ENCODE data around the gene PNPLA7. TPM values are rescaled to one million over a fixed set of nuclear protein-coding genes. Genes with fewer than 3 reads are reported as not detected.

Gene PNPLA7
- total RNA-seq, 1 experiment from 2014 or later = 1.8 TPM

DNA sequence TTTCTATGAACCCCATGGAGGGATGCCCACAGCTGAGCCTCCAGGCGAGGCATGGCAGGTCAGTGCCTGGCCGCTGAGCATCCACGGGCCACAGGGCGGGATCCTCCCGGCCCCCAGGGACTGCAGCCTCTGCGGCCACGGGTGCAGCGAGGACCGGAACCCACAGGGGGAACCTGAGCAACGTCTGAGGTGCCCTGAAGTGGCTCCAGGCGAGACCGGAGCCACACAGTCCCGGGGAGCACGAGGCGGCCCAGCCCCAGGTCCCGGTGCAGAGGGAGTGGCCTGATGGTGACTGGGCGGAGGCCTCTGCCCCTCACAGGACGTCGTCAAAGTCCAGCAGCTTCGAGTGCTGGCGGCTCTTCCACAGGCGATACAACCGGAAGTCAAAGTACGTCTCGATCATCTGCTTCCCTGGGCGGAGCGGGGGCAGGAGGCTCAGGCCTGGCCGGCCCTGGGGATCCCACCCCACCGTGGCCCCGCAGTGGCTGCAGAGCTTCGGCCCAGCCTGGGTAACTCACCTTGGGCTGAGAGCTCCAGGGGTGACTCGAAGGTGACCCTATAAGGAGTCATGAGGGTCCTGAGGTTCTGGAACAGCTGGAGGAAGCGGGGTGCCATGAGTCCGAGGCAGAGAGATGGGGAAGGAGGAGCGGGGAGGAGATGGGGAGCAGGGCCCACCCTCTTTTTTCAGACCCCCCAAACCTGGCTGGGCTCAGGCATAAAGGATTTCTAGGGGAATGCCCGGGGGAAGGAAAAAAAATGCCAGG lies 100.9 kb downstream of the PNPLA7 start:
- H3K79me2 ChIP-seq (ENCODE audit: insufficient read depth, low read length) = peaks cover 12% of the 10 kb centered on the region; the same call in 1 of the 2 replicates
- no peak for DNase-seq (ENCODE audit: low read depth, low spot score)
- no peak for ATAC-seq
- TSS peak; percentile 54 for BruUV-seq (replicated peaks)
- peaks cover 4% of the 10 kb centered on the region; the same call in 1 of the 2 replicates for H4K20me1 ChIP-seq (ENCODE audit: insufficient read depth)
- ChIA-PET RAD21 (ENCODE audit: low non-redundant PET in 1 of 2, low total read pairs in 2 of 2, uncharacterized antibody in 2 of 2, unreplicated experiment in 2 of 2) (interaction anchor here in 1 of 2 experiments (0.6 kb wide), 1 partner anchor 156 kb away, joined by 7 read pairs; no protein-coding TSS in a partner anchor), CTCF (no interaction called here), POLR2A (no interaction called here)
- no peaks in the 10 kb centered on the region for H3K9me2 ChIP-seq (ENCODE audit: insufficient read depth)
- no peaks in the 10 kb centered on the region for H3K9me3 ChIP-seq (ENCODE audit: control insufficient read depth in 1 of 2, insufficient read depth in 1 of 2, low read depth in 1 of 2, low read length in 2 of 2)
- no peak overlapping the region for H3K27ac ChIP-seq (ENCODE audit: low read depth, low read length)
- H3K4me2 ChIP-seq (ENCODE audit: low read length) = no peak overlapping the region
- H2AFZ ChIP-seq (ENCODE audit: low read depth, low read length, poor library complexity, severe bottlenecking) = no peak overlapping the region
- H3K4me3 ChIP-seq (replicated peaks in 1 of 2; ENCODE audit: low read depth in 1 of 2, low read length in 2 of 2) = no peak overlapping the region
- intact Hi-C loops (cut with micrococcal nuclease) = no loop called here
- no peak overlapping the region for H3K9ac ChIP-seq (ENCODE audit: low read length)
- no peaks in the 10 kb centered on the region for H3K27me3 ChIP-seq (ENCODE audit: insufficient read depth, low read length)
- H3K4me1 ChIP-seq (ENCODE audit: control insufficient read depth in 1 of 2, insufficient read depth in 2 of 2, low read length in 2 of 2) = peaks cover 13 to 29% of the 10 kb centered on the region in 2 experiments
- peaks cover 8 to 29% of the 10 kb centered on the region in 2 experiments; a peak in 3 of 4 replicates for H3K36me3 ChIP-seq (ENCODE audit: control insufficient read depth in 1 of 2, insufficient read depth in 2 of 2, low read length in 2 of 2)
- TF ChIP-seq RAD21 (IDR thresholded peaks at IDR 0.05; ENCODE audit: low read depth) = no peak
- no peak for TF ChIP-seq CBX3 (IDR thresholded peaks at IDR 0.05; ENCODE audit: low read depth)
- no peak for TF ChIP-seq ELF1 (IDR thresholded peaks at IDR 0.05; ENCODE audit: borderline replicate concordance, low read depth)
- TF ChIP-seq EZH2phosphoT487 (IDR thresholded peaks at IDR 0.05; ENCODE audit: borderline replicate concordance) = no peak
- TF ChIP-seq SP1 (IDR thresholded peaks at IDR 0.05; ENCODE audit: low read depth) = no peak
- TF ChIP-seq ZBTB33 (IDR thresholded peaks at IDR 0.05; ENCODE audit: extremely low read depth, insufficient replicate concordance, low read length) = no peak
- no peak for TF ChIP-seq FOSL1 (IDR thresholded peaks at IDR 0.05; ENCODE audit: low read depth)
- no peak for TF ChIP-seq CTCF (IDR thresholded peaks at IDR 0.05 in 2 of 3, conservative IDR thresholded peaks at IDR 0.05 in 1 of 3; ENCODE audit: borderline replicate concordance in 1 of 3, insufficient read depth in 1 of 3, low read depth in 2 of 3, low read length in 2 of 3)
- TF ChIP-seq YY1 (IDR thresholded peaks at IDR 0.05; ENCODE audit: extremely low read depth, insufficient replicate concordance, low read depth, low read length) = no peak
- TF ChIP-seq REST (IDR thresholded peaks at IDR 0.05; ENCODE audit: low read depth) = no peak
- TF ChIP-seq SRF (IDR thresholded peaks at IDR 0.05; ENCODE audit: low read depth) = no peak
- no peak for TF ChIP-seq ZNF274 (IDR thresholded peaks at IDR 0.05; ENCODE audit: low read depth, low read length)
- no peak for TF ChIP-seq JUND (IDR thresholded peaks at IDR 0.05)
- TF ChIP-seq POLR2AphosphoS5 (IDR thresholded peaks at IDR 0.05; ENCODE audit: low read depth, low read length) = no peak
- TF ChIP-seq EGR1 (IDR thresholded peaks at IDR 0.05; ENCODE audit: low read depth) = no peak
- no peak for TF ChIP-seq MAX (IDR thresholded peaks at IDR 0.05)
- TF ChIP-seq TCF7L2 (IDR thresholded peaks at IDR 0.05; ENCODE audit: borderline replicate concordance, extremely low read depth, insufficient read depth, insufficient read length) = no peak
- no peak for TF ChIP-seq EZH2 (IDR thresholded peaks at IDR 0.05)
- TF ChIP-seq, protein P1, sequence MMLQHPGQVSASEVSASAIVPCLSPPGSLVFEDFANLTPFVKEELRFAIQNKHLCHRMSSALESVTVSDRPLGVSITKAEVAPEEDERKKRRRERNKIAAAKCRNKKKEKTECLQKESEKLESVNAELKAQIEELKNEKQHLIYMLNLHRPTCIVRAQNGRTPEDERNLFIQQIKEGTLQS (IDR thresholded peaks at IDR 0.05) = no peak
